H9 (cell line): Measurements from ENCODE around the gene GNPDA2. TPM values are rescaled to one million over a fixed set of nuclear protein-coding genes. Genes with fewer than 3 reads are reported as not detected.

Source experiments
- DNase-seq: peaks from one replicate; pipeline ENCODE4 v3.0.0-alpha.2; 2017
- H2AFZ ChIP-seq: one replicate; pipeline ENCODE4 v1.6.1; 2013; ENCODE audit warnings: mild to moderate bottlenecking, low read length, control low read depth, moderate library complexity
- H2AK5ac ChIP-seq: 2 replicates; pipeline ENCODE4 v1.6.1; 2013; ENCODE audit warnings: low read length, control low read depth, mixed read lengths; ENCODE audit not compliant: insufficient read length
- H2BK120ac ChIP-seq: one replicate; pipeline ENCODE4 v1.6.1; 2013; ENCODE audit warnings: low read depth, mild to moderate bottlenecking, low read length, control low read depth, inconsistent platforms; ENCODE audit not compliant: poor library complexity, severe bottlenecking
- H2BK12ac ChIP-seq: 2 replicates; pipeline ENCODE4 v1.6.1; 2013; ENCODE audit warnings: low read length, control low read depth, mixed read lengths, low read depth; ENCODE audit not compliant: insufficient read length
- H2BK15ac ChIP-seq: 2 replicates; pipeline ENCODE4 v1.6.1; 2013; ENCODE audit warnings: low read depth, low read length, control low read depth
- H2BK20ac ChIP-seq: one replicate; pipeline ENCODE4 v1.6.1; 2013; ENCODE audit warnings: low read depth, mild to moderate bottlenecking, low read length, control low read depth, inconsistent platforms; ENCODE audit not compliant: poor library complexity, severe bottlenecking
- H2BK5ac ChIP-seq: 2 replicates; pipeline ENCODE4 v1.6.1; 2013; ENCODE audit warnings: low read length, control low read depth, mixed read lengths; ENCODE audit not compliant: insufficient read length
- H3K14ac ChIP-seq: 2 replicates; pipeline ENCODE4 v1.6.1; 2013; ENCODE audit warnings: low read length, control low read depth; ENCODE audit not compliant: insufficient read depth
- H3K18ac ChIP-seq: 2 replicates; pipeline ENCODE4 v1.6.1; 2013; ENCODE audit warnings: low read depth, mild to moderate bottlenecking, mixed read lengths, low read length, control low read depth; ENCODE audit not compliant: insufficient read length
- H3K23ac ChIP-seq: 2 replicates; pipeline ENCODE4 v1.6.1; 2013; ENCODE audit warnings: low read length, control low read depth, mixed read lengths, low read depth; ENCODE audit not compliant: insufficient read length
- H3K23me2 ChIP-seq: 2 replicates; pipeline ENCODE4 v1.6.1; 2013; ENCODE audit warnings: low read depth, mild to moderate bottlenecking, mixed read lengths, low read length, control low read depth; ENCODE audit not compliant: insufficient read length, poor library complexity, severe bottlenecking
- H3K27ac ChIP-seq: 2 replicates; pipeline ENCODE4 v1.5.1; 2013; ENCODE audit warnings: low read length, control low read depth, mixed read lengths, low read depth; ENCODE audit not compliant: insufficient read length
- H3K27me3 ChIP-seq: 2 replicates; pipeline ENCODE4 v1.6.1; 2013; ENCODE audit warnings: low read length, control low read depth, inconsistent platforms; ENCODE audit not compliant: insufficient read depth
- H3K4ac ChIP-seq: 2 replicates; pipeline ENCODE4 v1.6.1; 2013; ENCODE audit warnings: low read depth, mild to moderate bottlenecking, control low read depth, inconsistent platforms, low read length, moderate library complexity
- H3K4me1 ChIP-seq: 2 replicates; pipeline ENCODE4 v1.6.1; 2013; ENCODE audit warnings: low read length, control low read depth, inconsistent platforms; ENCODE audit not compliant: insufficient read depth
- H3K4me2 ChIP-seq: 2 replicates; pipeline ENCODE4 v1.6.1; 2013; ENCODE audit warnings: low read length, control low read depth, mixed read lengths; ENCODE audit not compliant: insufficient read length, insufficient read depth
- H3K56ac ChIP-seq: 2 replicates; pipeline ENCODE4 v1.6.1; 2013; ENCODE audit warnings: low read depth, mild to moderate bottlenecking, mixed read lengths, low read length, control low read depth; ENCODE audit not compliant: insufficient read length
- H3K79me1 ChIP-seq: 2 replicates; pipeline ENCODE4 v1.6.1; 2013; ENCODE audit warnings: low read depth, mild to moderate bottlenecking, moderate library complexity, low read length, control low read depth, inconsistent platforms; ENCODE audit not compliant: insufficient read depth, poor library complexity, severe bottlenecking
- H3K79me2 ChIP-seq: 2 replicates; pipeline ENCODE4 v1.6.1; 2013; ENCODE audit warnings: low read length, control low read depth, inconsistent platforms; ENCODE audit not compliant: insufficient read depth
- H3K9ac ChIP-seq: 2 replicates; pipeline ENCODE4 v1.6.1; 2013; ENCODE audit warnings: low read length, control low read depth, mixed read lengths; ENCODE audit not compliant: insufficient read length; ENCODE audit errors: extremely low read depth
- H3K9me3 ChIP-seq: one replicate; pipeline ENCODE4 v1.6.1; 2013; ENCODE audit warnings: low read depth, low read length, inconsistent platforms; ENCODE audit not compliant: control insufficient read depth
- H3T11ph ChIP-seq: one replicate; pipeline ENCODE4 v1.6.1; 2013; ENCODE audit warnings: mild to moderate bottlenecking, low read length, control low read depth, inconsistent platforms
- H4K20me1 ChIP-seq: one replicate; pipeline ENCODE4 v1.6.1; 2013; ENCODE audit not compliant: control insufficient read depth, insufficient read length, insufficient read depth
- H4K5ac ChIP-seq: 2 replicates; pipeline ENCODE4 v1.6.1; 2013; ENCODE audit warnings: low read depth, mild to moderate bottlenecking, mixed read lengths, low read length, control low read depth; ENCODE audit not compliant: insufficient read length
- H4K8ac ChIP-seq: replicated peaks from 2 replicates; pipeline ENCODE4 v1.6.1; 2013; ENCODE audit warnings: low read length, control low read depth, mixed read lengths, low read depth; ENCODE audit not compliant: insufficient read length
- H4K91ac ChIP-seq: 2 replicates; pipeline ENCODE4 v1.6.1; 2013; ENCODE audit warnings: low read depth, mild to moderate bottlenecking, moderate library complexity, mixed read lengths, low read length, control low read depth; ENCODE audit not compliant: insufficient read length
- H3K27ac Mint-ChIP-seq, 3 experiments: 2 replicates in 2 of 3; 3 replicates in 1 of 3; pipeline ENCODE4 v1.8.0; 2020 to 2021; ENCODE audit warnings: mixed read lengths in 3 of 3, mild to moderate bottlenecking in 1 of 3, moderate library complexity in 1 of 3
- H3K27me3 Mint-ChIP-seq: 2 replicates; pipeline ENCODE4 v1.8.0; 2021; ENCODE audit warnings: low read depth, mild to moderate bottlenecking, moderate library complexity, mixed read lengths
- H3K36me3 Mint-ChIP-seq, 3 experiments: 2 replicates in 2 of 3; 3 replicates in 1 of 3; pipeline ENCODE4 v1.8.0; 2020 to 2021; ENCODE audit warnings: low read depth in 3 of 3, mixed read lengths in 3 of 3; ENCODE audit not compliant: insufficient read depth in 1 of 3
- H3K4me1 Mint-ChIP-seq, 2 experiments: 2 replicates each; pipeline ENCODE4 v1.8.0; 2020; ENCODE audit warnings: mixed read lengths in 2 of 2
- H3K4me3 Mint-ChIP-seq, 2 experiments: 2 replicates in 1 of 2; 3 replicates in 1 of 2; pipeline ENCODE4 v1.8.0; 2020 to 2021; ENCODE audit warnings: mild to moderate bottlenecking in 2 of 2, mixed read lengths in 2 of 2, moderate library complexity in 1 of 2
- H3K9me3 Mint-ChIP-seq, 2 experiments: 2 replicates in 1 of 2; 3 replicates in 1 of 2; pipeline ENCODE4 v1.8.0; 2020; ENCODE audit warnings: mild to moderate bottlenecking in 2 of 2, mixed read lengths in 2 of 2, moderate library complexity in 1 of 2
- WGBS: extraction: QIAGEN DNeasy Blood & Tissue Kit; methylation state at CpG from one replicate; pipeline ENCODE4 v1.1.7; 2013; ENCODE audit warnings: missing lambda C conversion rate, low lambda C conversion rate, mixed read lengths; ENCODE audit not compliant: insufficient read length; ENCODE audit errors: extremely low coverage; 5-methylcytosine and 5-hydroxymethylcytosine counted together
- total RNA-seq: library from RNA; stranded (reverse); gene quantifications from 2 replicates; pipeline ENCODE4 v1.2.1, GENCODE V29; 2021
- TF ChIP-seq, protein P1 (sequence below): fragments of 200-600 bp; sonication (generic); conservative IDR thresholded peaks from 3 replicates; pipeline ENCODE4 v1.8.0; 2021; ENCODE audit warnings: antibody characterized with exemption, mild to moderate bottlenecking

Gene GNPDA2
- total RNA-seq, 1 experiment from 2014 or later = 4.8 TPM

- Mint-ChIP-seq H3K27ac (peak overlapping the region in 1 of 3 experiments; percentile 68; a peak in 2 of 7 replicates), H3K36me3 (no peaks in the 10 kb centered on the region; a peak in 2 of 7 replicates), H3K4me3 (peak overlapping the region; percentile 87 to 91), H3K27me3 (peaks cover 22% of the 10 kb centered on the region), H3K9me3 (no peaks in the 10 kb centered on the region), H3K4me1 (peaks cover 19 to 20% of the 10 kb centered on the region in 2 experiments)
- Histone ChIP-seq H3K23me2 (peaks cover 8% of the 10 kb centered on the region), H2BK20ac (no peak overlapping the region), H3K14ac (no peak overlapping the region), H3T11ph (no peak overlapping the region), H3K18ac (no peak overlapping the region), H4K8ac (no peak overlapping the region), H3K4ac (no peak overlapping the region), H2BK120ac (no peak overlapping the region), H3K79me2 (no peaks in the 10 kb centered on the region; the same call in 1 of the 2 replicates), H2AFZ (no peak overlapping the region), H4K5ac (no peak overlapping the region), H3K9ac (peak overlapping the region; percentile 46), H3K27me3 (peaks cover 3% of the 10 kb centered on the region; the same call in 1 of the 2 replicates), H3K4me2 (peak overlapping the region; percentile 78), H2BK5ac (no peak overlapping the region), H2BK12ac (no peak overlapping the region), H3K79me1 (no peaks in the 10 kb centered on the region), H3K23ac (no peak overlapping the region), H3K56ac (no peak overlapping the region), H4K91ac (no peak overlapping the region), H3K9me3 (no peaks in the 10 kb centered on the region), H2BK15ac (no peak overlapping the region), H2AK5ac (no peak overlapping the region), H3K27ac (no peak overlapping the region), H3K4me1 (no peaks in the 10 kb centered on the region), H4K20me1 (no peaks in the 10 kb centered on the region)
- no peak for DNase-seq
- no CpG with 5 or more reads among the region's 6 CpGs for WGBS
- TF ChIP-seq, protein P1, sequence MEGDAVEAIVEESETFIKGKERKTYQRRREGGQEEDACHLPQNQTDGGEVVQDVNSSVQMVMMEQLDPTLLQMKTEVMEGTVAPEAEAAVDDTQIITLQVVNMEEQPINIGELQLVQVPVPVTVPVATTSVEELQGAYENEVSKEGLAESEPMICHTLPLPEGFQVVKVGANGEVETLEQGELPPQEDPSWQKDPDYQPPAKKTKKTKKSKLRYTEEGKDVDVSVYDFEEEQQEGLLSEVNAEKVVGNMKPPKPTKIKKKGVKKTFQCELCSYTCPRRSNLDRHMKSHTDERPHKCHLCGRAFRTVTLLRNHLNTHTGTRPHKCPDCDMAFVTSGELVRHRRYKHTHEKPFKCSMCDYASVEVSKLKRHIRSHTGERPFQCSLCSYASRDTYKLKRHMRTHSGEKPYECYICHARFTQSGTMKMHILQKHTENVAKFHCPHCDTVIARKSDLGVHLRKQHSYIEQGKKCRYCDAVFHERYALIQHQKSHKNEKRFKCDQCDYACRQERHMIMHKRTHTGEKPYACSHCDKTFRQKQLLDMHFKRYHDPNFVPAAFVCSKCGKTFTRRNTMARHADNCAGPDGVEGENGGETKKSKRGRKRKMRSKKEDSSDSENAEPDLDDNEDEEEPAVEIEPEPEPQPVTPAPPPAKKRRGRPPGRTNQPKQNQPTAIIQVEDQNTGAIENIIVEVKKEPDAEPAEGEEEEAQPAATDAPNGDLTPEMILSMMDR = no peak
Measured at GRCh38 chr4:44725166-44725565, 1.2 kb downstream of the GNPDA2 start.
